GM12891 (cell line): ENCODE results near the gene C16orf95.

Experiments
- DNase-seq: peaks from one replicate; pipeline ENCODE4 v3.0.0; 2011; ENCODE audit warnings: low spot score; ENCODE audit not compliant: insufficient read length
- FAIRE-seq: peaks from 2 replicates; lab custom pipeline; 2011; peaks lifted over from hg19 to GRCh38; lab: Jason Lieb, UNC
- PAX5 ChIP-seq: IDR thresholded peaks from 2 replicates; pipeline ENCODE4 v1.6.1; 2011; ENCODE audit warnings: low read length, moderate library complexity, mild to moderate bottlenecking; ENCODE audit not compliant: insufficient read depth, severe bottlenecking
- POLR2A ChIP-seq: IDR thresholded peaks from 2 replicates; pipeline ENCODE4 v1.6.1; 2011; ENCODE audit warnings: low read depth, low read length, control low read depth
- POLR2AphosphoS5 ChIP-seq: IDR thresholded peaks from 2 replicates; pipeline ENCODE4 v1.6.1; 2011; ENCODE audit warnings: low read depth, low read length, control low read depth
- POU2F2 ChIP-seq: IDR thresholded peaks from 2 replicates; pipeline ENCODE4 v1.6.1; 2011; ENCODE audit warnings: low read depth, mild to moderate bottlenecking, control low read depth, low read length, moderate library complexity
- SPI1 ChIP-seq: IDR thresholded peaks from 2 replicates; pipeline ENCODE4 v1.6.1; 2011; ENCODE audit warnings: low read depth, low read length, control low read depth
- TAF1 ChIP-seq: IDR thresholded peaks from 2 replicates; pipeline ENCODE4 v1.6.1; 2011; ENCODE audit warnings: low read depth, low read length, control low read depth

The C16orf95 gene

DNA sequence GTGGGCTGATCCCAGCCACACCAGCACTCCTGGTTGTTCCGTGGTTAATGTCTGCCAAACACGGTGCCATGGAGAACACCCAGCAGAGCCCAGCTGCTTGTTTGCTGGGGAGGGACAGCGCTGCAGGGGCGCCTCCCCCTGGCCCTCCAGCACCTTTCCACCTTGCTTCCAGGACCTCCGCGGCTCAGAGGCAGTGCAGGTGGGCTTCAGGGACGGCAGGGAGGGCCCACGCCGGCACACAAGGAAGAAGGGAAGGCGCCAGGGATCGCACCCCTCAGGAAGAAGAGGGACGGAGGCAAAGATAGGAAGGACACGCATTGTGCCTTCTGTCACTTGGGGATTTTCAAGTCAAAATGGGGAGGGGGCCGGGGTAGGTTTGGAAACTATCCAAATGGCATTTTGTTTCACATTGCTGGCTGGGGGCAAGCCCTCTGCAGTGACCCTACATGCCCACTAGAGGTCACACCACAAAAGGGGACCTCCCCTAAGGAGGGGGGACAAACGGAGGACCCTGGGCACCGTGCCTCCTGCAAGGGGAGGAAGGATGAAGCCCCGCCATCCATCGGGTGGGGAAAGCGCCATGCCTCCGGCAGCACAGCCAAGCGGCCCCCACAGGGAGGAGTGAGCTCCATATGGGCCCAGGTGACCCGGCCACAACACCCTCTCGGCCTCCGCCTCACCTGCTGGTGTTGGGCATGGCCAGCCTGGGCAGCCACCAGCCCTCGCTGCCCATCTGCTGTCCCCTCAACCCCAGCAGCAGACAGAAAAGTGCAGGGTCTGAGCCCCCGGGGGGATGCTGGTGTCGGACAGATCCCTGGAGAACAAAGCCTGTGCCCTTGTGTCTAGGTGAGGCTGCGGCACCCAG, 7.5 kb upstream of the C16orf95 start:
- DNase-seq (peak; percentile 84), FAIRE-seq (peak; percentile 66)
- TF ChIP-seq PAX5 (no peak), SPI1 (no peak), POLR2AphosphoS5 (no peak), POU2F2 (no peak), TAF1 (no peak), POLR2A (no peak)

DNA sequence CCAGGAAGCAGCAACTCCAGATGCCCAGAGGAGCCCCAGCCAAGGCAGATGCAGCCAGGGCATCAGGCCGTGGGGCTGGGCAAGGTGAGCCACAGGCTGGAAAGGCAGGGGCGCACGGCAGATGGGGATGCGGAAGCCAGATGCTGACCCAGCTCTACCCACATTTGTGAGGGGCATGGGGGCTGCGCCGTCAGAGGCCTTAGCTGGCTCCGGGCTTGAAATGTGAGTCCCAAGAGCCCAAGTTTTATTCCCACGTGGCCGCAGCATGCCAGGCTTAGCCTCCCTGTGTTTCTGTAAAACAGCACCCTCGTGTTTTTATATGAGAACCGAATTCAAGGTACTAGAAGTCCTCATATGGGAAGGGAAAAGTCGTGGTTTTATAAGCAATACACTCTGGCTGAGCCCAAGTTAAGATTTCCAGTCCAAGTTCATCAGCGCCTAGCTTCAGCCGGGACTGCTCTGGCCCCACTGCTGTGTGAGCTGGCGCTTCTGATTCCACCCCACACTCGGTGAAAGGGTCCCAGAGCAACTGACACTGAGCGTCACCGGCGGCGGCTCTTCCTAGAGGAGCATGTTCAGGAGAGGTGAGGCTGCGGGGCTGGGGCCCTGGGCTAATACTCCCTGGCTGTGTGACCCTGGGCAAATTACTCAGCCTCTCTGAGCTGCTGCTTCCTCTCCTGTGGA, 6.7 kb upstream of the C16orf95 start:
- DNase-seq (no peak), FAIRE-seq (no peak)
- no peak for TF ChIP-seq POLR2A
- no peak for TF ChIP-seq PAX5
- TF ChIP-seq POU2F2: no peak
- TF ChIP-seq SPI1: no peak
- no peak for TF ChIP-seq TAF1
- no peak for TF ChIP-seq POLR2AphosphoS5

DNA sequence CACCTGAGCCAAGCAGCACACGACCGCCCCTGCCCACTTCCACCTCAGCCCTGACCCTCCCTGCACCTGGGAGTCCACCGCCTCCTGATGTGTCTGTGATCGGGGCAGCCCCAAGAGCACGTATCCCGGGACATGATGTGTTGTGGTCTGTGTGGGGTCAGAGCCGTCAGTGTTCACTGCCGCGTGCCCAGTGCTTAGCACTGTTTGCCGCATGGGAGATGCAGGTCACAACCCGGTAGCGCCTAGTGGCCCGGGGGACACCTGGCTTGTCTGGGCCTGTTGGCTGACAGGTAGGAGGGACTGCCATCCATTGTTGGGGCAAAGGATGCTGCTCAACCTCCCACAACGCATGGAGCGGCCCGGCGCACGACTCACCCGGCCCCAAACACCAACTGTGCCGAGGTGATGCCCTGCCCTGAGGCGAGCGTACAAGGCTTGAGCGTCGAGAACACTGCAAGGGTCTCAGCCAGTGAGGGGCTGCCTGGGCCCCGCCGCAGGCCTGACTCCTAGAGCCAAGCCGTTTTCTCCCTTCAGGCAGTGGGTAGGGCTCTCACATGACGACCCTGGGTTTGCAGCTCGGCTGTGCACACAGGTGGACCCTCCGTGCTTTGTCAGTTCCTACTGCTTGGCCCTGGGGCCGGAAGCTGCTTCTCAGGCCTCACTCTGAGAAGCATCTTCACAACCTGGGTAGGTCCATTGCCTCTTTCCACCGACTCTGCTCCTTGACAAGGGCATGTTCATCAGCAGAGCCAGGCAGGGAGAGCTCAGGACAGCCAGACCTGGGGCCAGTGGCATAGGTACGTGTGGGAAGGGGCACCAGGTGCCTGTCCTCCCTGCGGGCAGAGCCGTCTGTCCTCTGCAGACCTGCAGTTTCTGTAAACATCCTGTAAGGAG, 5.9 kb upstream of the C16orf95 start:
- FAIRE-seq: no peak
- DNase-seq: no peak
- TF ChIP-seq POLR2A: no peak
- TF ChIP-seq SPI1: no peak
- TF ChIP-seq POU2F2: no peak
- TF ChIP-seq POLR2AphosphoS5: no peak
- TF ChIP-seq PAX5: no peak
- no peak for TF ChIP-seq TAF1

DNA sequence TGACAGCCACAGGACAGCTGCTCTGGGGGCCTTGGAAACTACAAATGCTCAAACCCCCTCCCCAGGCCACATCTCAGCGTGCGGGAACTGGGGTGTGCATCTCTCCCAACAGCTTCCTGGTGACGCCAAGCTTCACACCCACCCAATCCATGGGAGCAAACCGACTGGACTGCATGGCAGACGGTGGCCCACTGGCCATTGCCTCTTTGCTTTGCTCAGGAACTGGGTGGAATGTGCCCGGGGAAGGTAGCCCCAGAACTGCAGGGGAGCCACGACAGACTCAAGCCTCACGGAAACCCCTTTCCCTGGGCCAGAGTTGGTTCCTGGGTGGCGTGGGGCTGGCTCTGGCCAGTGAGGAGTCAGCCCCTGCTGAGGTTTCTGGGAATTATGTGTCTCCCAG, 5.2 kb upstream of the C16orf95 start:
- DNase-seq (no peak), FAIRE-seq (no peak)
- TF ChIP-seq TAF1 (no peak), SPI1 (no peak), POLR2AphosphoS5 (no peak), POLR2A (no peak), PAX5 (no peak), POU2F2 (no peak)

DNA sequence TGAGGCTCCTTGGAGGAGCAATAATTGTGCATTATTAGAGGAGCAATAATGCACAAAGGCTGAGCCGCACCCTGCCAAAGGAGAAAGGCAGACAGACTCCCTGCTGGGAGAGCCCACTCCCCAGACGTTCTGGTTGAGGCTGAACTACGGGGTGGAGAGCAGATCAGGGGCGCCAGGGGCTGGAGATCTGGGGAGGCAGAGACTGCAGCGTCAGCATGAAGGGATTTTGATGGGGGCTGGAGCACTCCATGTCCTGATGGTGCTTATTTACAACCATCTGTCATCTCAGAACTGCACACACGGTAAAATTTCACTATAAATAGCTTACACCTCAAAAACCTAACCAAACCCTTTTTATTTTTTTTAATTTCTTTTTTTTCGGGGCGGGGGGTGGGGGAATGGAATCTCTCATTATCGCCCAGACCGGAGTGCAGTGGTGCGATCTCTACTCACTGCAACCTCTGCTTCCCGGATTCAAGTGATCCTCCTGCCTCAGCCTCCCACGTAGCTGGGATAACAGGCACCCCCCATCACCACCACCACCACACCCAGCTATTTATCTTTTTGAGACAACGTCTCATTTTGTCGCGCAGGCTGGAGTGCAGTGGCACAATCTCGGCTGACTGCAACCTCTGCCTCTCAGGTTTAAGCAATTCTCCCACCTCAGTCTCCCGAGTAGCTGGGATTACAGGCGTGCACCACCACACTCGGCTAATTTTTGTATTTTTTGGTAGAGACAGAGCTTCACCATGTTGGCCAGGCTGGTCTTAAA, 4.3 kb upstream of the C16orf95 start:
- no peak for TF ChIP-seq POU2F2
- no peak for TF ChIP-seq TAF1
- no peak for TF ChIP-seq PAX5
- TF ChIP-seq POLR2AphosphoS5: no peak
- no peak for TF ChIP-seq POLR2A
- TF ChIP-seq SPI1: no peak
- no peak for FAIRE-seq
- DNase-seq: no peak

DNA sequence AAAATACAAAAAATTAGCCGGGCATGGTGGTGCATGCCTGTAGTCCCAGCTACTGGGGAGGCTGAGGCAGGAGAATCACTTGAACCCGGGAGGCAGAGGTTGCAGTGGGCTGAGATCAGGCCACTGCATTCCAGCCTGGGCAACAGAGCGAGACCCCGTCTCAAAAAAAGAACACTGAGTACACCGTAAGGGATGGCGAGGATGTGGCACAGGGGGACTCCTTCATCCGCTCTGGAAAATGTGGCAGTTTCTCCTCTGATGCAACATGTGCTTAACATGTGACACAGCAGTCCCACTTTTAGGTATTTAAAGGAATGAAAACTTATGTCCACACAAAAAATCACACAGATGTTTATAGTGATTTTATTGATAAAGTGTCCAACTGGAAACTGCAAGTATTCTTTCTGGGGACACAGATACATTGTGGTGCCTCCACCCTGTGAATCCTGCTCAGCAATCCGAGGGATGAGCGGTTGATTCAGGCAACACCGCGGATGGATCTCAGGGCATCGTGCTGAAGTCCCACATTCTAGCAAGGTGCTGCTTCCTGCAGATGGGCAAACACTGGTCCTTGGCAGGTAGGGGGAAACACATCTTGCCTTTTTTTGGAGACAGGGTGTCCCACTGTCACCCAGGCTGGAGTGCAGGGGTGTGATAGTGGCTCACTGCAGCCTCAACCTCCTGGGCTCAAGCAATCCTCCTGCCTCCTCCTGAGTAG, 3.5 kb upstream of the C16orf95 start:
- DNase-seq (no peak), FAIRE-seq (no peak)
- TF ChIP-seq SPI1 (no peak), POLR2A (no peak), PAX5 (no peak), TAF1 (no peak), POLR2AphosphoS5 (no peak), POU2F2 (no peak)

DNA sequence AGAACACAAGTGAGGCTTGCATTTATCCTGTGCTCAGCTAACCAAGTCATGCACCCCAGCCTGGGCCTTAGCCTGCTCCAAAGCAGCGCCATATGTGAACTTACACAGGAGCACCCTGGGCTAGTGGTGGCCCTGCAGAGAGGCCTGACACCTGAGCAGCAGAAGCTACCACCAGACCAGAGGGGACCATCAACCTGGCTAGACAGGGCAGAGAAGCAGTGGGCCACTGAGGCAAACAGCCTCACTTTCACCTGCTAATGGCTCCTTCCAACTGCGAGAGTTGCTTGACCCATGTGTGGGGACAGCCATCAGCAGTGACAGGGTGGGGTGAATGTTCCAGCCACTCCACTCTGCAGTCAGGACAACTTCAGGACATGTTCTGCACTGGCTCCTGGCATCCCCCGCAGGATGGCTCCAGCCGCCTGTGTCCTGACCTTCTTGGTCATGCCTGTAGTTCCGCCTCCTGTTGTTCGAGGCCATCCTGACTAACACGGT, 2.9 kb upstream of the C16orf95 start:
- no peak for FAIRE-seq
- TF ChIP-seq POU2F2: no peak
- TF ChIP-seq POLR2A: no peak
- no peak for TF ChIP-seq TAF1
- no peak for TF ChIP-seq POLR2AphosphoS5
- TF ChIP-seq PAX5: no peak
- TF ChIP-seq SPI1: no peak

More for the DNA sequence above, 2.9 kb upstream of the C16orf95 start:
- DNase-seq: no peak
